HepG2 (cell line): ENCODE results near the gene CCDC33. TPM values are rescaled to one million over a fixed set of nuclear protein-coding genes. Genes with fewer than 3 reads are reported as not detected.

Experiments used
- ATAC-seq: fragments of 200-7000 bp; cut with Tn5 transposase; 3 replicates; pipeline ENCODE4 v1.9.1; 2020; ENCODE audit warnings: mild to moderate bottlenecking, moderate library complexity
- BruUV-seq: library from RNA; stranded (reverse); fragments of 400-500 nt; replicated peaks from 2 replicates; lab custom pipeline; 2021; lab: Mats Ljungman, UMichigan
- CTCF ChIA-PET: fragments of 300-600 bp; formaldehyde crosslinking; extraction: SDS; loops from one replicate; lab custom pipeline; 2021; ENCODE audit warnings: low total read pairs, inconsistent platforms, low intra/inter-chr PET ratio; lab: Yijun Ruan, JAX
- POLR2A ChIA-PET: fragments of 350-600 bp; sonication (Branson Sonifier 250); formaldehyde crosslinking; loops from one replicate; lab custom pipeline; 2020; ENCODE audit warnings: antibody characterized with exemption, inconsistent platforms; lab: Yijun Ruan, JAX
- DNase-seq: peaks from one replicate; pipeline ENCODE4 v3.0.0-alpha.2; 2015; ENCODE audit warnings: low spot score
- FAIRE-seq: peaks from 3 replicates; lab custom pipeline; 2011; peaks lifted over from hg19 to GRCh38; lab: Jason Lieb, UNC
- H2AFZ ChIP-seq: one replicate; pipeline ENCODE4 v1.6.1; 2011; ENCODE audit warnings: low read length, inconsistent platforms
- H3K27ac ChIP-seq: fragments of 300-600 bp; 3 replicates; pipeline ENCODE4 v1.8.0; 2011; ENCODE audit warnings: mixed run types, mild to moderate bottlenecking, mixed read lengths, low read length, inconsistent platforms; ENCODE audit not compliant: insufficient read depth; ENCODE audit errors: extremely low read length
- H3K27me3 ChIP-seq, 2 experiments: fragments of 200-600 bp in 1 of 2; 2 replicates in 1 of 2; 3 replicates in 1 of 2; pipeline versions ENCODE4 v1.6.0 to v1.8.0; 2011; ENCODE audit warnings: low read length in 2 of 2, mild to moderate bottlenecking in 2 of 2, moderate library complexity in 2 of 2, inconsistent platforms in 1 of 2; ENCODE audit not compliant: insufficient read depth in 2 of 2, control insufficient read depth in 1 of 2
- H3K36me3 ChIP-seq, 2 experiments: fragments of 200-600 bp in 1 of 2; replicated peaks in 1 of 2; 2 replicates in 1 of 2; 3 replicates in 1 of 2; pipeline versions ENCODE4 v1.5.1 to v1.8.0; 2011; ENCODE audit warnings: low read length in 2 of 2, inconsistent platforms in 1 of 2; ENCODE audit not compliant: insufficient read depth in 2 of 2, control insufficient read depth in 1 of 2
- H3K4me1 ChIP-seq: 2 replicates; pipeline ENCODE4 v1.5.1; 2012; ENCODE audit warnings: low read length, inconsistent platforms; ENCODE audit not compliant: insufficient read depth
- H3K4me2 ChIP-seq: 2 replicates; pipeline ENCODE4 v1.6.0; 2011; ENCODE audit warnings: low read depth, low read length, inconsistent platforms
- H3K4me3 ChIP-seq, 3 experiments: fragments of 200-600 bp in 1 of 3; sonication (generic), shearing (Covaris generic) in 1 of 3; replicated peaks in 1 of 3; 2 replicates each; pipeline ENCODE4 v1.5.1; 2011 to 2016; ENCODE audit warnings: low read length in 3 of 3, inconsistent platforms in 2 of 3, low read depth in 2 of 3, mild to moderate bottlenecking in 2 of 3, control low read depth in 1 of 3, mixed read lengths in 1 of 3; ENCODE audit not compliant: insufficient read depth in 1 of 3
- H3K79me2 ChIP-seq: one replicate; pipeline ENCODE4 v1.6.1; 2011; ENCODE audit warnings: low read length, inconsistent platforms; ENCODE audit not compliant: insufficient read depth
- H3K9ac ChIP-seq: 2 replicates; pipeline ENCODE4 v1.6.0; 2011; ENCODE audit warnings: mild to moderate bottlenecking, low read depth, low read length, inconsistent platforms; ENCODE audit not compliant: insufficient read depth
- H3K9me3 ChIP-seq: 2 replicates; pipeline ENCODE4 v1.5.1; 2012; ENCODE audit warnings: mild to moderate bottlenecking, low read length
- H4K20me1 ChIP-seq: 2 replicates; pipeline ENCODE4 v1.6.0; 2011; ENCODE audit warnings: inconsistent platforms, mild to moderate bottlenecking, low read length, moderate library complexity; ENCODE audit not compliant: insufficient read depth
- ATF1 ChIP-seq: IDR thresholded peaks from 2 replicates; pipeline ENCODE4 v1.6.1; 2016; ENCODE audit warnings: mild to moderate bottlenecking, control low read depth
- ATM ChIP-seq: fragments of 450-650 bp; IDR thresholded peaks from 2 replicates; pipeline ENCODE4 v1.7.1; 2017; ENCODE audit warnings: mild to moderate bottlenecking, borderline replicate concordance
- BATF2 ChIP-seq: sonication (generic); formaldehyde crosslinking; IDR thresholded peaks from 2 replicates; pipeline ENCODE4 v1.8.0; 2022; ENCODE audit warnings: mild to moderate bottlenecking, missing genetic modification reagents, moderate library complexity
- BORCS8-MEF2B ChIP-seq: sonication (generic); formaldehyde crosslinking; IDR thresholded peaks from 2 replicates; pipeline ENCODE4 v1.8.0; 2022; ENCODE audit warnings: mild to moderate bottlenecking, missing genetic modification reagents
- CENPBD1 ChIP-seq: sonication (generic); formaldehyde crosslinking; IDR thresholded peaks from 2 replicates; pipeline ENCODE4 v1.8.0; 2022; ENCODE audit warnings: missing genetic modification reagents, low read depth, mild to moderate bottlenecking, borderline replicate concordance
- HIC2 ChIP-seq: sonication (generic); formaldehyde crosslinking; IDR thresholded peaks from 2 replicates; pipeline ENCODE4 v1.9.0; 2022; ENCODE audit warnings: low read depth, missing genetic modification reagents
- HOXA5 ChIP-seq: sonication (generic); formaldehyde crosslinking; IDR thresholded peaks from 2 replicates; pipeline ENCODE4 v1.4.0; 2020; ENCODE audit warnings: missing genetic modification reagents
- JUNB ChIP-seq: sonication (generic); formaldehyde crosslinking; IDR thresholded peaks from 2 replicates; pipeline ENCODE4 v1.8.0; 2022; ENCODE audit warnings: missing genetic modification reagents, mild to moderate bottlenecking, borderline replicate concordance
- MAFG ChIP-seq: sonication (generic); formaldehyde crosslinking; IDR thresholded peaks from 2 replicates; pipeline ENCODE4 v1.5.1; 2020; ENCODE audit warnings: mild to moderate bottlenecking, missing genetic modification reagents
- PAWR ChIP-seq: sonication (generic); formaldehyde crosslinking; IDR thresholded peaks from 2 replicates; pipeline ENCODE4 v1.4.0; 2020; ENCODE audit warnings: missing genetic modification reagents, mild to moderate bottlenecking, borderline replicate concordance
- RARA ChIP-seq: IDR thresholded peaks from 2 replicates; pipeline ENCODE4 v1.6.1; 2016; ENCODE audit warnings: missing genetic modification reagents, missing compliant biosample characterization
- STAG1 ChIP-seq: sonication (generic); formaldehyde crosslinking; IDR thresholded peaks from 2 replicates; pipeline ENCODE4 v1.4.0; 2020; ENCODE audit warnings: missing genetic modification reagents
- ZFX ChIP-seq: sonication (generic); formaldehyde crosslinking; IDR thresholded peaks from 2 replicates; pipeline ENCODE4 v1.4.0; 2020; ENCODE audit warnings: mild to moderate bottlenecking, low read depth, missing genetic modification reagents, moderate library complexity
- ZNF263 ChIP-seq: sonication (generic); formaldehyde crosslinking; IDR thresholded peaks from 2 replicates; pipeline ENCODE4 v1.4.0; 2020; ENCODE audit warnings: missing genetic modification reagents
- ZNF441 ChIP-seq: sonication (generic); formaldehyde crosslinking; IDR thresholded peaks from 2 replicates; pipeline ENCODE4 v1.7.0; 2021; ENCODE audit warnings: missing genetic modification reagents, borderline replicate concordance
- WGBS: methylation state at CpG from one replicate; pipeline ENCODE4 v1.1.6; 2017; ENCODE audit warnings: low lambda C conversion rate; 5-methylcytosine and 5-hydroxymethylcytosine counted together
- in situ Hi-C: cut with HindIII; loops from 2 replicates; pipeline ENCODE4 v1.10.0; 2017; ENCODE audit warnings: low pct_unique_long_range_greater_than_20kb; ENCODE audit not compliant: extremely low pct_ligation_motif_present
- intact Hi-C: fragments of 100-400 bp; cut with micrococcal nuclease; formaldehyde crosslinking; loops from one replicate; pipeline ENCODE4 v1.10.0; 2022; ENCODE audit not compliant: unreplicated experiment
- polyA plus RNA-seq, 8 experiments: library from polyadenylated mRNA; depleted of rRNA in 3 of 8; stranded (reverse) in 7 of 8; unstranded in 1 of 8; fragments of >200 nt; fragmentation: Illumina TruSeq in 4 of 8; extraction: Trizol in 4 of 8; gene quantifications; 2 replicates each; pipeline versions ENCODE4 v1.2.1 to v1.2.3, GENCODE V29; 2011 to 2016; ENCODE audit warnings: low read depth in 4 of 8, missing spikeins in 1 of 8, mixed read lengths in 1 of 8; ENCODE audit not compliant: insufficient read depth in 1 of 8
- total RNA-seq, 5 experiments: library from RNA; depleted of rRNA; stranded (reverse); fragments of >200 nt; fragmentation: Illumina TruSeq; extraction: Trizol; gene quantifications; 2 replicates each; pipeline ENCODE4 v1.2.3, GENCODE V29; 2016; ENCODE audit warnings: low read depth in 1 of 5

Gene CCDC33
- total and polyA plus RNA-seq, 2 of the 13 experiments (the other 11 are each of a cell fraction or from before 2014, with no cell fraction given), result 0.30 TPM; not detected in 1

- no TSS peak for BruUV-seq
- ChIA-PET POLR2A (no interaction called here), CTCF (interaction anchor here (2.8 kb wide), 1 partner anchor 174 kb away, joined by 16 read pairs; no protein-coding TSS in a partner anchor)
- Histone ChIP-seq H3K4me1 (0 out of 2 replicates have a peak, but pooled peaks cover 4% of the 10 kb centered on the region), H4K20me1 (no peaks in the 10 kb centered on the region), H3K4me3 (no peak overlapping the region), H3K27me3 (peaks cover 3 to 46% of the 10 kb centered on the region in 2 experiments; a peak in 3 of 5 replicates), H3K79me2 (no peaks in the 10 kb centered on the region), H3K4me2 (no peak overlapping the region), H2AFZ (no peak overlapping the region), H3K27ac (no peak overlapping the region), H3K9ac (no peak overlapping the region), H3K36me3 (no peaks in the 10 kb centered on the region), H3K9me3 (no peaks in the 10 kb centered on the region)
- in situ Hi-C loops (no loop called here), intact Hi-C loops (no loop called here)
- ATAC-seq (no peak), DNase-seq (no peak), FAIRE-seq (no peak)
- WGBS, result 1% methylated on average over 7 of the region's 7 CpGs
- TF ChIP-seq PAWR (CRISPR knock-in tag) (no peak), MAFG (no peak), CENPBD1 (CRISPR knock-in tag) (no peak)
Observed at GRCh38 chr15:74301583-74302361, 65.6 kb downstream of the CCDC33 start.

- no TSS peak for BruUV-seq
- POLR2A ChIA-PET, result no interaction called here
- Histone ChIP-seq H4K20me1 (no peaks in the 10 kb centered on the region), H3K36me3 (no peaks in the 10 kb centered on the region), H2AFZ (no peak overlapping the region), H3K4me1 (0 out of 2 replicates have a peak, but pooled peaks cover 4% of the 10 kb centered on the region), H3K27ac (no peak overlapping the region), H3K9ac (no peak overlapping the region), H3K4me3 (no peak overlapping the region), H3K79me2 (no peaks in the 10 kb centered on the region), H3K4me2 (no peak overlapping the region), H3K27me3 (peaks cover 4 to 46% of the 10 kb centered on the region in 2 experiments; a peak in 3 of 5 replicates), H3K9me3 (no peaks in the 10 kb centered on the region)
- 0% methylated on average over 4 of the region's 7 CpGs for WGBS
- CTCF ChIA-PET, result interaction anchor here (2.8 kb wide), 1 partner anchor 175 kb away, joined by 16 read pairs; no protein-coding TSS in a partner anchor
- ATAC-seq, result peak; percentile 62
- intact Hi-C loops, result loop anchor here (1.0 kb wide), 1 partner anchor 176 kb away; no protein-coding TSS in a partner anchor
- peak; percentile 11 for DNase-seq
- FAIRE-seq, result no peak
- in situ Hi-C loops, result no loop called here
- TF ChIP-seq ZNF263 (CRISPR knock-in tag), result peak; percentile 97
- TF ChIP-seq STAG1 (CRISPR knock-in tag), result peak; percentile 50
- TF ChIP-seq ATF1 (CRISPR knock-in tag), result no peak
- no peak for TF ChIP-seq HIC2 (CRISPR knock-in tag)
- TF ChIP-seq BATF2, result no peak
- 0 out of 2 replicates have a peak, but pooled peaks have one; percentile 14 for TF ChIP-seq ZFX (CRISPR knock-in tag)
- TF ChIP-seq ZNF441 (CRISPR knock-in tag), result no peak
- no peak for TF ChIP-seq HOXA5 (CRISPR knock-in tag)
- TF ChIP-seq JUNB, result no peak
- TF ChIP-seq ATM, result no peak
- no peak for TF ChIP-seq BORCS8-MEF2B (CRISPR knock-in tag)
- peak; percentile 58 for TF ChIP-seq RARA (CRISPR knock-in tag)
Observed at GRCh38 chr15:74302821-74303359, 66.8 kb downstream of the CCDC33 start.
